ENCODE results near the gene AKAP1. TPM values are rescaled to one million over a fixed set of nuclear protein-coding genes. Genes with fewer than 3 reads are reported as not detected.

AKAP1 gene, protein sequence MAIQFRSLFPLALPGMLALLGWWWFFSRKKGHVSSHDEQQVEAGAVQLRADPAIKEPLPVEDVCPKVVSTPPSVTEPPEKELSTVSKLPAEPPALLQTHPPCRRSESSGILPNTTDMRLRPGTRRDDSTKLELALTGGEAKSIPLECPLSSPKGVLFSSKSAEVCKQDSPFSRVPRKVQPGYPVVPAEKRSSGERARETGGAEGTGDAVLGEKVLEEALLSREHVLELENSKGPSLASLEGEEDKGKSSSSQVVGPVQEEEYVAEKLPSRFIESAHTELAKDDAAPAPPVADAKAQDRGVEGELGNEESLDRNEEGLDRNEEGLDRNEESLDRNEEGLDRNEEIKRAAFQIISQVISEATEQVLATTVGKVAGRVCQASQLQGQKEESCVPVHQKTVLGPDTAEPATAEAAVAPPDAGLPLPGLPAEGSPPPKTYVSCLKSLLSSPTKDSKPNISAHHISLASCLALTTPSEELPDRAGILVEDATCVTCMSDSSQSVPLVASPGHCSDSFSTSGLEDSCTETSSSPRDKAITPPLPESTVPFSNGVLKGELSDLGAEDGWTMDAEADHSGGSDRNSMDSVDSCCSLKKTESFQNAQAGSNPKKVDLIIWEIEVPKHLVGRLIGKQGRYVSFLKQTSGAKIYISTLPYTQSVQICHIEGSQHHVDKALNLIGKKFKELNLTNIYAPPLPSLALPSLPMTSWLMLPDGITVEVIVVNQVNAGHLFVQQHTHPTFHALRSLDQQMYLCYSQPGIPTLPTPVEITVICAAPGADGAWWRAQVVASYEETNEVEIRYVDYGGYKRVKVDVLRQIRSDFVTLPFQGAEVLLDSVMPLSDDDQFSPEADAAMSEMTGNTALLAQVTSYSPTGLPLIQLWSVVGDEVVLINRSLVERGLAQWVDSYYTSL
- total RNA-seq (12.6 TPM), polyA plus RNA-seq (10.7 TPM)
- long read RNA-seq, donor 1 = 0 reads
- long read RNA-seq, donor 2 = 0 reads
- long read RNA-seq, donor 3, partial matches to known transcripts = 7 of 10 reads
- long read RNA-seq, donor 3, other reads (novel, unspliced or antisense) = 0 of 10 reads
- long read RNA-seq, donor 4, partial matches to known transcripts = 0 of 2 reads
- long read RNA-seq, donor 4, other reads (novel, unspliced or antisense) = 0 of 2 reads
- long read RNA-seq, donor 5, partial matches to known transcripts = 76 of 88 reads
- long read RNA-seq, donor 5, other reads (novel, unspliced or antisense) = 9 of 88 reads
- long read RNA-seq, donor 6, partial matches to known transcripts = 0 of 1 reads
- long read RNA-seq, donor 6, other reads (novel, unspliced or antisense) = 0 of 1 reads
- long read RNA-seq, donor 7, partial matches to known transcripts = 0 of 2 reads
- long read RNA-seq, donor 7, other reads (novel, unspliced or antisense) = 0 of 2 reads
- long read RNA-seq, donor 8, partial matches to known transcripts = 5 of 6 reads
- long read RNA-seq, donor 8, other reads (novel, unspliced or antisense) = 0 of 6 reads
- long read RNA-seq, donor 9, partial matches to known transcripts = 0 of 1 reads
- long read RNA-seq, donor 9, other reads (novel, unspliced or antisense) = 0 of 1 reads
- long read RNA-seq, donor 10, partial matches to known transcripts = 0 of 1 reads
- long read RNA-seq, donor 10, other reads (novel, unspliced or antisense) = 0 of 1 reads

GRCh38 chr17:57084802-57085447 is at the start of gene AKAP1:
AKAP1 (plus strand) TSS chr17:57085246; CDS start chr17:57105465, 20,219 bp downstream.
- under 1% methylated on average over 85 of the region's 85 CpGs for WGBS
- Histone ChIP-seq H3K27ac (ENCODE audit: low read depth in 1 of 2, low read length in 1 of 2) (peak within 1 kb of the TSS; percentile 90 to 91), H3K4me1 (ENCODE audit: control insufficient read depth in 2 of 2, insufficient read depth in 2 of 2, low read length in 2 of 2) (peaks cover 6 to 9% of the 10 kb centered on the region in 2 donors), H3K36me3 (ENCODE audit: control insufficient read depth in 2 of 2, insufficient read depth in 2 of 2, low read length in 1 of 2) (no peaks in the 10 kb centered on the region), H3K27me3 (ENCODE audit: control insufficient read depth in 2 of 2, insufficient read depth in 1 of 2, low read length in 1 of 2) (no peaks in the 10 kb centered on the region), H3K9me3 (ENCODE audit: control insufficient read depth in 2 of 2, insufficient read depth in 1 of 2, low read length in 1 of 2) (no peaks in the 10 kb centered on the region), H3K4me3 (ENCODE audit: low read length in 2 of 2) (peak within 1 kb of the TSS; percentile 84 to 98)
- DNase-seq (ENCODE audit: low read depth in 6 of 9, low spot score in 9 of 9) = peak; percentile 79 to 97 (median 93)

GRCh38 chr17:57035971-57036481 is 49.0 kb upstream of the AKAP1 start:
- H3K9me3 ChIP-seq (ENCODE audit: control insufficient read depth in 2 of 2, insufficient read depth in 1 of 2, low read length in 1 of 2) = no peaks in the 10 kb centered on the region
- WGBS = 89% methylated on average over 4 of the region's 4 CpGs
- H3K27ac ChIP-seq (ENCODE audit: low read depth in 1 of 2, low read length in 1 of 2) = no peak overlapping the region
- H3K4me1 ChIP-seq (ENCODE audit: control insufficient read depth in 2 of 2, insufficient read depth in 2 of 2, low read length in 2 of 2) = no peaks in the 10 kb centered on the region
- no peak overlapping the region for H3K4me3 ChIP-seq (ENCODE audit: low read length in 2 of 2)
- H3K36me3 ChIP-seq (ENCODE audit: control insufficient read depth in 2 of 2, insufficient read depth in 2 of 2, low read length in 1 of 2) = no peaks in the 10 kb centered on the region
- peaks cover 8 to 31% of the 10 kb centered on the region in 2 donors for H3K27me3 ChIP-seq (ENCODE audit: control insufficient read depth in 2 of 2, insufficient read depth in 1 of 2, low read length in 1 of 2)
- no peak for DNase-seq (ENCODE audit: low read depth in 6 of 9, low spot score in 9 of 9)

DNA sequence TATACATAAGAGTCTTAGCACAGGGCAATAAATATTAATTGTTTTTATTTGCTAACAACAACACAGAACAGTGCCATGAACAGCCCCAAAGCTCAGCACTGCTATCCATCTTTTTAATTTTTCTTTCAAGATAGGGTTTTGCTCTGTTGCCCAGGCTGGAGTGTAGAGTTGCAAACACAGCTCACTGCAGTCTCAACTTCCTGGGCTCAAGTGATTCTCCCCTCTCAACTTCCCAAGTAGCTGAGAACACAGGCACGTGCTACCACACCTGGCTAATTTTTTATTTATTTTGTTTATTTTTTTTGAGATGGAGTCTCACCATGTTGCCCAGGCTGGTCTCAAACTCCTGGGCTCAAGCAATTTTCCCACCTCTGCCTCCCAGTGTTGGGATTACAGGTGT is 47.6 kb upstream of the AKAP1 start:
- Histone ChIP-seq H3K36me3 (ENCODE audit: control insufficient read depth in 2 of 2, insufficient read depth in 2 of 2, low read length in 1 of 2) (no peaks in the 10 kb centered on the region), H3K4me1 (ENCODE audit: control insufficient read depth in 2 of 2, insufficient read depth in 2 of 2, low read length in 2 of 2) (no peaks in the 10 kb centered on the region), H3K27me3 (ENCODE audit: control insufficient read depth in 2 of 2, insufficient read depth in 1 of 2, low read length in 1 of 2) (peaks cover 8 to 38% of the 10 kb centered on the region in 2 donors), H3K4me3 (ENCODE audit: low read length in 2 of 2) (no peak overlapping the region), H3K9me3 (ENCODE audit: control insufficient read depth in 2 of 2, insufficient read depth in 1 of 2, low read length in 1 of 2) (no peaks in the 10 kb centered on the region), H3K27ac (ENCODE audit: low read depth in 1 of 2, low read length in 1 of 2) (no peak overlapping the region)
- 84% methylated on average over 1 of the region's 1 CpG for WGBS
- no peak for DNase-seq (ENCODE audit: low read depth in 6 of 9, low spot score in 9 of 9)

- H3K4me1 ChIP-seq (ENCODE audit: control insufficient read depth in 2 of 2, insufficient read depth in 2 of 2, low read length in 2 of 2) = no peaks in the 10 kb centered on the region
- DNase-seq (ENCODE audit: low read depth in 6 of 9, low spot score in 9 of 9) = no peak
- no peaks in the 10 kb centered on the region for H3K9me3 ChIP-seq (ENCODE audit: control insufficient read depth in 2 of 2, insufficient read depth in 1 of 2, low read length in 1 of 2)
- H3K4me3 ChIP-seq (ENCODE audit: low read length in 2 of 2) = no peak overlapping the region
- 90% methylated on average over 3 of the region's 3 CpGs for WGBS
- H3K27me3 ChIP-seq (ENCODE audit: control insufficient read depth in 2 of 2, insufficient read depth in 1 of 2, low read length in 1 of 2) = peaks cover 11 to 43% of the 10 kb centered on the region in 2 donors
- H3K27ac ChIP-seq (ENCODE audit: low read depth in 1 of 2, low read length in 1 of 2) = no peak overlapping the region
- no peaks in the 10 kb centered on the region for H3K36me3 ChIP-seq (ENCODE audit: control insufficient read depth in 2 of 2, insufficient read depth in 2 of 2, low read length in 1 of 2)
Observed at GRCh38 chr17:57038486-57038885, 46.6 kb upstream of the AKAP1 start.

- 95% methylated on average over 2 of the region's 2 CpGs for WGBS
- no peak for DNase-seq (ENCODE audit: low read depth in 6 of 9, low spot score in 9 of 9)
- no peaks in the 10 kb centered on the region for H3K36me3 ChIP-seq (ENCODE audit: control insufficient read depth in 2 of 2, insufficient read depth in 2 of 2, low read length in 1 of 2)
- peaks cover 0 to 2% of the 10 kb centered on the region in 2 donors for H3K4me1 ChIP-seq (ENCODE audit: control insufficient read depth in 2 of 2, insufficient read depth in 2 of 2, low read length in 2 of 2)
- peaks cover 0 to 1% of the 10 kb centered on the region in 2 donors for H3K9me3 ChIP-seq (ENCODE audit: control insufficient read depth in 2 of 2, insufficient read depth in 1 of 2, low read length in 1 of 2)
- H3K27me3 ChIP-seq (ENCODE audit: control insufficient read depth in 2 of 2, insufficient read depth in 1 of 2, low read length in 1 of 2) = peaks cover 16 to 64% of the 10 kb centered on the region in 2 donors
- H3K27ac ChIP-seq (ENCODE audit: low read depth in 1 of 2, low read length in 1 of 2) = no peak overlapping the region
- no peak overlapping the region for H3K4me3 ChIP-seq (ENCODE audit: low read length in 2 of 2)
Observed at GRCh38 chr17:57040571-57040970, 44.5 kb upstream of the AKAP1 start.

DNA sequence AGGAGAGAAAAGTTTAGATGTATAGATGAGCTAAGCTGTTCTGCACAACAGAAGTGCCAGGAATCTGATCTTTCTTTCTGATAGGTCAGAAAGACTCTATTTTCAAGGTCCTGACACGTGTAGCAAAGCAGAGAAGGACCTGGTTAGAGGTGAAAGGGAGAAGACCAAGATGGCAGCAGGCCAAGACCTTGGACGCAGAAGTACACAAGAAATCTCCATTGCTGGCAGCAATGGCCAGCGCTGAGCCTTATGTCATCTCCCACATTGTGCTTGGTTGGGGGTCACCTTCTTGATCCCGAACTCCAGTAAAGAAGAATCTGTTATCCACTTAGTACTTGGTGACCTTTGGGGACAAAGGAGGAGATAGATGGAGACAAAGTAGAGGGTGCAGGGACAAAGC is 41.8 kb upstream of the AKAP1 start:
- DNase-seq (ENCODE audit: low read depth in 6 of 9, low spot score in 9 of 9) = no peak
- H3K36me3 ChIP-seq (ENCODE audit: control insufficient read depth in 2 of 2, insufficient read depth in 2 of 2, low read length in 1 of 2) = no peaks in the 10 kb centered on the region
- peaks cover 23 to 77% of the 10 kb centered on the region in 2 donors for H3K27me3 ChIP-seq (ENCODE audit: control insufficient read depth in 2 of 2, insufficient read depth in 1 of 2, low read length in 1 of 2)
- H3K9me3 ChIP-seq (ENCODE audit: control insufficient read depth in 2 of 2, insufficient read depth in 1 of 2, low read length in 1 of 2) = peaks cover 1 to 6% of the 10 kb centered on the region in 2 donors
- 86% methylated on average over 4 of the region's 4 CpGs for WGBS
- H3K27ac ChIP-seq (ENCODE audit: low read depth in 1 of 2, low read length in 1 of 2) = no peak overlapping the region
- peaks cover 0 to 8% of the 10 kb centered on the region in 2 donors for H3K4me1 ChIP-seq (ENCODE audit: control insufficient read depth in 2 of 2, insufficient read depth in 2 of 2, low read length in 2 of 2)
- no peak overlapping the region for H3K4me3 ChIP-seq (ENCODE audit: low read length in 2 of 2)

- WGBS = 36% methylated on average over 49 of the region's 49 CpGs
- peaks cover 1 to 6% of the 10 kb centered on the region in 2 donors for H3K9me3 ChIP-seq (ENCODE audit: control insufficient read depth in 2 of 2, insufficient read depth in 1 of 2, low read length in 1 of 2)
- no peak overlapping the region for H3K27ac ChIP-seq (ENCODE audit: low read depth in 1 of 2, low read length in 1 of 2)
- H3K36me3 ChIP-seq (ENCODE audit: control insufficient read depth in 2 of 2, insufficient read depth in 2 of 2, low read length in 1 of 2) = no peaks in the 10 kb centered on the region
- DNase-seq (ENCODE audit: low read depth in 6 of 9, low spot score in 9 of 9) = no peak
- H3K4me1 ChIP-seq (ENCODE audit: control insufficient read depth in 2 of 2, insufficient read depth in 2 of 2, low read length in 2 of 2) = peaks cover 0 to 8% of the 10 kb centered on the region in 2 donors
- H3K27me3 ChIP-seq (ENCODE audit: control insufficient read depth in 2 of 2, insufficient read depth in 1 of 2, low read length in 1 of 2) = peaks cover 22 to 74% of the 10 kb centered on the region in 2 donors
- H3K4me3 ChIP-seq (ENCODE audit: low read length in 2 of 2) = no peak overlapping the region
Observed at GRCh38 chr17:57044976-57045867, 39.8 kb upstream of the AKAP1 start.

Measured in thymus (tissue), 14 donors.